Activated CD8-positive, alpha-beta T cell treated with anti-CD3 and anti-CD28 coated beads for 36 hours (primary cell): Measurements from ENCODE around the gene HEATR1. TPM values are rescaled to one million over a fixed set of nuclear protein-coding genes. Genes with fewer than 3 reads are reported as not detected.

Source experiments
- ATAC-seq: fragments of 200-7000 bp; cut with Tn5 transposase; one replicate; pipeline ENCODE4 v1.10.0; 2021; ENCODE audit warnings: mild to moderate bottlenecking, moderate library complexity
- CTCF ChIA-PET: fragments of 350-600 bp; sonication (Branson Sonifier 250); formaldehyde crosslinking; loops from one replicate; lab custom pipeline; 2021; ENCODE audit warnings: antibody characterized with exemption; lab: Charles Lee
- POLR2A ChIA-PET: fragments of 350-600 bp; sonication (Branson Sonifier 250); formaldehyde crosslinking; loops from one replicate; lab custom pipeline; 2021; ENCODE audit warnings: antibody characterized with exemption; lab: Charles Lee
- DNase-seq: peaks from one replicate; pipeline ENCODE4 v3.0.0-alpha.2; 2020
- H3K27ac Mint-ChIP-seq: one replicate; pipeline ENCODE4 v1.8.0; 2021; ENCODE audit warnings: mild to moderate bottlenecking, mixed read lengths
- H3K27me3 Mint-ChIP-seq: one replicate; pipeline ENCODE4 v1.8.0; 2021; ENCODE audit warnings: mixed read lengths
- H3K36me3 Mint-ChIP-seq: one replicate; pipeline ENCODE4 v1.8.0; 2021; ENCODE audit warnings: low read depth, mixed read lengths
- H3K4me1 Mint-ChIP-seq: one replicate; pipeline ENCODE4 v1.8.0; 2021; ENCODE audit warnings: low read depth, mixed read lengths
- H3K4me3 Mint-ChIP-seq: one replicate; pipeline ENCODE4 v1.8.0; 2021; ENCODE audit warnings: mild to moderate bottlenecking, moderate library complexity, mixed read lengths
- H3K9me3 Mint-ChIP-seq: one replicate; pipeline ENCODE4 v1.8.0; 2021; ENCODE audit warnings: mixed read lengths
- CTCF ChIP-seq: fragments of 200-600 bp; IDR thresholded peaks from one replicate; pipeline ENCODE4 v1.8.0; 2022; ENCODE audit warnings: antibody characterized with exemption, mild to moderate bottlenecking
- intact Hi-C: fragments of 100-400 bp; cut with micrococcal nuclease; formaldehyde crosslinking; loops from one replicate; pipeline ENCODE4 v1.10.0; 2022
- total RNA-seq, 2 experiments: library from RNA; stranded (reverse); gene quantifications; one replicate each; pipeline ENCODE4 v1.2.3, GENCODE V29; 2021

HEATR1 gene
- total RNA-seq, 2 experiments from 2014 or later: 80.9 to 81.7 TPM

- H3K4me1 Mint-ChIP-seq: peaks cover 12% of the 10 kb centered on the region
- TF ChIP-seq CTCF: no peak
- H3K4me3 Mint-ChIP-seq: no peak overlapping the region
- DNase-seq: no peak
- intact Hi-C loops: loop anchor here (10.0 kb wide), 1 partner anchor 416 kb away; no protein-coding TSS in a partner anchor
- no peak overlapping the region for H3K27ac Mint-ChIP-seq
- H3K36me3 Mint-ChIP-seq: no peaks in the 10 kb centered on the region
- no peak for ATAC-seq
- CTCF ChIA-PET: no interaction called here
- POLR2A ChIA-PET: no interaction called here
- H3K9me3 Mint-ChIP-seq: no peaks in the 10 kb centered on the region
- no peaks in the 10 kb centered on the region for H3K27me3 Mint-ChIP-seq
Measured at GRCh38 chr1:236520445-236521005, 83.8 kb downstream of the HEATR1 start.

- POLR2A ChIA-PET: no interaction called here
- TF ChIP-seq CTCF: no peak
- ATAC-seq (no peak), DNase-seq (no peak)
- CTCF ChIA-PET: no interaction called here
- no peak overlapping the region for H3K4me3 Mint-ChIP-seq
- no peaks in the 10 kb centered on the region for H3K9me3 Mint-ChIP-seq
- no peaks in the 10 kb centered on the region for H3K36me3 Mint-ChIP-seq
- H3K27ac Mint-ChIP-seq: no peak overlapping the region
- H3K4me1 Mint-ChIP-seq: peaks cover 9% of the 10 kb centered on the region
- intact Hi-C loops: no loop called here
- no peaks in the 10 kb centered on the region for H3K27me3 Mint-ChIP-seq
Measured at GRCh38 chr1:236518322-236518721, 86.0 kb downstream of the HEATR1 start.

GRCh38 chr1:236516929-236517704 is 87.2 kb downstream of the HEATR1 start:
- POLR2A ChIA-PET: interaction anchor here (0.6 to 1.0 kb wide), 2 partner anchors 8 to 17 kb away, joined by 3 read pairs; no protein-coding TSS in a partner anchor
- Mint-ChIP-seq H3K27ac (peak overlapping the region; percentile 6), H3K27me3 (no peaks in the 10 kb centered on the region), H3K9me3 (no peaks in the 10 kb centered on the region), H3K4me1 (peaks cover 9% of the 10 kb centered on the region), H3K4me3 (peak overlapping the region; percentile 22), H3K36me3 (no peaks in the 10 kb centered on the region)
- intact Hi-C loops: no loop called here
- no peak for TF ChIP-seq CTCF
- DNase-seq (no peak), ATAC-seq (peak; percentile 49)
- CTCF ChIA-PET: interaction anchor here (0.6 to 0.8 kb wide), 2 partner anchors 14 kb away, joined by 3 read pairs; no protein-coding TSS in a partner anchor

- ATAC-seq (no peak), DNase-seq (no peak)
- intact Hi-C loops: no loop called here
- H3K27ac Mint-ChIP-seq: no peak overlapping the region
- TF ChIP-seq CTCF: no peak
- no peaks in the 10 kb centered on the region for H3K27me3 Mint-ChIP-seq
- no peaks in the 10 kb centered on the region for H3K36me3 Mint-ChIP-seq
- peaks cover 9% of the 10 kb centered on the region for H3K4me1 Mint-ChIP-seq
- CTCF ChIA-PET: no interaction called here
- H3K4me3 Mint-ChIP-seq: no peak overlapping the region
- no peaks in the 10 kb centered on the region for H3K9me3 Mint-ChIP-seq
- POLR2A ChIA-PET: interaction anchor here (1.2 kb wide), 1 partner anchor 15 kb away, joined by 3 read pairs; no protein-coding TSS in a partner anchor
Measured at GRCh38 chr1:236515443-236515958, 88.8 kb downstream of the HEATR1 start.
